Activated CD4-positive, alpha-beta T cell treated with anti-CD3 and anti-CD28 coated beads, Interleukin-2, amount 10 ng/mL, durations not matched to agents 24 days and 14 days (primary cell): ENCODE measurements around the gene CALHM3. TPM values are rescaled to one million over a fixed set of nuclear protein-coding genes. Genes with fewer than 3 reads are reported as not detected.

Experiments used
- DNase-seq: peaks from one replicate; pipeline ENCODE4 v3.0.0; 2022
- H3K27ac Mint-ChIP-seq: one replicate; pipeline ENCODE4 v1.8.0; 2022; ENCODE audit warnings: mild to moderate bottlenecking, mixed read lengths
- H3K27me3 Mint-ChIP-seq: one replicate; pipeline ENCODE4 v1.8.0; 2022; ENCODE audit warnings: mixed read lengths
- H3K36me3 Mint-ChIP-seq: one replicate; pipeline ENCODE4 v1.8.0; 2022; ENCODE audit warnings: low read depth, mild to moderate bottlenecking, mixed read lengths
- H3K4me1 Mint-ChIP-seq: one replicate; pipeline ENCODE4 v1.8.0; 2021; ENCODE audit warnings: mixed read lengths
- H3K4me3 Mint-ChIP-seq: one replicate; pipeline ENCODE4 v1.8.0; 2022; ENCODE audit warnings: mild to moderate bottlenecking, moderate library complexity, mixed read lengths
- H3K9me3 Mint-ChIP-seq: one replicate; pipeline ENCODE4 v1.8.0; 2021; ENCODE audit warnings: mixed read lengths
- intact Hi-C: fragments of 100-400 bp; cut with micrococcal nuclease; formaldehyde crosslinking; loops from one replicate; pipeline ENCODE4 v1.15.1; 2023
- total RNA-seq: library from RNA; stranded (reverse); gene quantifications from 2 replicates; pipeline ENCODE4 v1.2.3, GENCODE V29; 2022

CALHM3 gene
- total RNA-seq, 1 donor from 2014 or later: not detected

GRCh38 chr10:103444478-103444877, 34.6 kb downstream of the CALHM3 start:
- Mint-ChIP-seq H3K4me1 (peaks cover 26% of the 10 kb centered on the region), H3K27ac (no peak overlapping the region), H3K27me3 (no peaks in the 10 kb centered on the region), H3K4me3 (no peak overlapping the region), H3K9me3 (no peaks in the 10 kb centered on the region), H3K36me3 (peaks cover 72% of the 10 kb centered on the region)
- no peak for DNase-seq
- intact Hi-C loops: no loop called here

DNA sequence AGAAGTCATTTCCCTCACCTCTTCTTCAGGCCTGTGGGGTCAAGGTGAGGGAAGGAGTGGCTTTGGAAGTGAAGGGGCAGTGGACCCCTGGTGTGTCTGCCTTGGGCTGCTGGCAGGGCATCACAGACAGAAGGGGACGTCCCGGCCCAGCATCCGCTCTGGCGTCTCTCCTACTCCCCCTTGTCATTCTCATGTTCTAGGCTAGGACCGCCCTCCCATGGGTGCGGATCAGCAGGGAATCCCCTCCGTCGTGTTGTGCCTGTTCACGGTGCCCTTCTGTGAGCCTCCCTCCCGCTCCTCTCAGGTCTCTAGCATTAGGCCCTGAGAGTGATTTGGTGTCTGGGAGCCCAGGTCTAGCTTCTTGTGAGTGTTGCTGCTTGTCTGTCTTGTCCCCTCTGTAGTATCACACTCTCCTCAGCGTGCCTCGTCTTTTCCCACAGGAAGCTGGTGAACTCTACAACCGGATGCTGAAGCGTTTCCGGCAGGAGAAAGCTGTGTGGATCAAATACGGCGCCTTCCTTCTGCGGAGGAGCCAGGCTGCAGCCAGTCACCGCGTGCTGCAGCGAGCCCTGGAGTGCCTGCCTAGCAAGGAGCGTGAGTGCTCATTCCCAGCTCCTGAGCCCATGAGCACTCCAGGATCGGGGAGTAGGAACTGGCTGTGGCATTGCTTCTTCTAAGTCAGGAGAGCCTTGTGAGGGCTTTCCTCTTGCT, 35.4 kb downstream of the CALHM3 start:
- peak overlapping the region; percentile 11 for H3K27ac Mint-ChIP-seq
- intact Hi-C loops: no loop called here
- H3K27me3 Mint-ChIP-seq: no peaks in the 10 kb centered on the region
- peaks cover 18% of the 10 kb centered on the region for H3K4me1 Mint-ChIP-seq
- H3K4me3 Mint-ChIP-seq: no peak overlapping the region
- DNase-seq: no peak
- H3K9me3 Mint-ChIP-seq: no peaks in the 10 kb centered on the region
- peaks cover 68% of the 10 kb centered on the region for H3K36me3 Mint-ChIP-seq

DNA sequence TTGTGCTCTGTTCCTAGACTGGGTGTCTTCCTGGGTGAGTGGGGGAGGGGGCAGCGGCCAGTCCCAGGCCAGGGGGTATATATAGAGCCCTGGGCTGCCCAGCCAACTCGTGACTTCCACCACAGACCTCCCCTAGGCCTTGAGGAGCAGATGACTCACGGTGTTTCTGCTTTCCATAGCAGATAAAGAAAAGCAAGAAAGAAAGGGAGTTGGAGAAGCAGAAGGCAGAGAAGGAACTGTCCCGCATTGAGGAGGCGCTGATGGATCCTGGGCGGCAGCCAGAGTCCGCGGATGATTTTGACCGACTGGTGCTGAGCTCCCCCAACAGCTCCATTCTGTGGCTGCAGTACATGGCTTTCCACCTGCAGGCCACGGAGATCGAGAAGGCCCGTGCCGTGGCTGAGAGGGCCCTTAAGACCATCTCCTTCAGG, 37.0 kb downstream of the CALHM3 start:
- peaks cover 73% of the 10 kb centered on the region for H3K36me3 Mint-ChIP-seq
- H3K27me3 Mint-ChIP-seq: no peaks in the 10 kb centered on the region
- peaks cover 11% of the 10 kb centered on the region for H3K4me1 Mint-ChIP-seq
- H3K27ac Mint-ChIP-seq: peak overlapping the region; percentile 29
- H3K9me3 Mint-ChIP-seq: no peaks in the 10 kb centered on the region
- DNase-seq: no peak
- intact Hi-C loops: no loop called here
- no peak overlapping the region for H3K4me3 Mint-ChIP-seq

GRCh38 chr10:103441611-103442010, 37.4 kb downstream of the CALHM3 start:
- Mint-ChIP-seq H3K4me3 (no peak overlapping the region), H3K9me3 (no peaks in the 10 kb centered on the region), H3K4me1 (peaks cover 9% of the 10 kb centered on the region), H3K36me3 (peaks cover 74% of the 10 kb centered on the region), H3K27me3 (no peaks in the 10 kb centered on the region), H3K27ac (no peak overlapping the region)
- DNase-seq: no peak
- intact Hi-C loops: no loop called here

DNA sequence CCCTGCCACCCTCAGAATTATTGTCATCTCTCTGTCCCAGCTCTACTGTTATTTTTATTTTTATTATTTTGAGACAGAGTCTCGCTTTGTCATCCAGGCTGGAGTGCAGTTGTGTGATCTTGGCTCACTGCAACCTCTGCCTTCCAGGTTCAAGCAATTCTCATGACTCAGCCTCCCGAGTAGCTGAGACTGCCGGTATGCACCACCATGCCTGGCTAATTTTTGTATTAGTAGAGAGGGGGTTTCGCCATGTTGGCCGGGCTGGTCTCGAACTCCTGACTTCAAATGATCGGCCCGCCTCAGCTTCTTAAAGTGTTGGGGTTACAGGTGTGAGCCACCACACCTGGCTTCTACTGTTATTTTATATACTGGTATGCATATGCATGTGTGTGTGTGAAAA, 37.8 kb downstream of the CALHM3 start:
- peaks cover 73% of the 10 kb centered on the region for H3K36me3 Mint-ChIP-seq
- H3K4me3 Mint-ChIP-seq: no peak overlapping the region
- no peak overlapping the region for H3K27ac Mint-ChIP-seq
- no peak for DNase-seq
- intact Hi-C loops: no loop called here
- H3K27me3 Mint-ChIP-seq: no peaks in the 10 kb centered on the region
- no peaks in the 10 kb centered on the region for H3K9me3 Mint-ChIP-seq
- peaks cover 6% of the 10 kb centered on the region for H3K4me1 Mint-ChIP-seq

DNA sequence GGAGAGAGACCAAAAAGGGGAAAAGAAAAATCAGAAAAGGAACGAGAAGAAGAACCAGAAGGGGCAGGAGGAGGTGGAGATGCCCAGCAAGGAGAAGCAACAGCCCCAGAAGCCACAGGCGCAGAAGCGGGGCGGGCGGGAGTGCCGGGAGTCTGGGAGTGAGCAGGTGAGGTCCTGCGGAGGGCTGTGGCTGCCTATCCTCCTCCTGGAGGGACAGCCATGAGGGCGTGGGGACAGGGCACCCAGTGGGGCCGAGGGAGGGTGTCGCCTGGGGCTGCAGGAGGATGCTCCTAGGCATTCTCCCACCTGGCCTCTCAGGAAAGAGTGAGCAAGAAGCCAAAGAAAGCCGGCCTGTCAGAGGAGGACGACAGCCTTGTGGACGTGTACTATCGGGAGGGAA, 38.6 kb downstream of the CALHM3 start:
- intact Hi-C loops: no loop called here
- peaks cover 72% of the 10 kb centered on the region for H3K36me3 Mint-ChIP-seq
- H3K27ac Mint-ChIP-seq: no peak overlapping the region
- no peaks in the 10 kb centered on the region for H3K27me3 Mint-ChIP-seq
- peaks cover 4% of the 10 kb centered on the region for H3K4me1 Mint-ChIP-seq
- H3K4me3 Mint-ChIP-seq: no peak overlapping the region
- H3K9me3 Mint-ChIP-seq: no peaks in the 10 kb centered on the region
- no peak for DNase-seq

DNA sequence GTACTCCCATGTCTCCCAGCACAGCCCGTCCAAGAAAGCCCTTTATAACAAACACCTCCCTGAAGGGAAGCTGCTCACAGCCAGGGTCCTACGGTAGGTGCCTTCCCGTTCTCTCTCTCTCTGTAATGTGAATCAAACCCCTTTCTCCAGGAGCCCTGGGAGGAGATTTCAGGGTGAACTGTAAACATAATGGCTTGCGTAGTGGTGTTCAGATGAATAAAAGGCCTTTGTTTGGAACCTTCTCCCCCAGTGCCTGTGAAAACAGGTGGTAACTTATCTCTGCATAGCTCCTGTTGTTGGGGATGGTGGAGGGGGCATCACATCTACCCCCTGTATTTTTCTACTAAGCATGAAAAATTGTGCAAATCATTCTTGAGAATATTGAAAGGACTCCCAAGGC, 39.3 kb downstream of the CALHM3 start:
- Mint-ChIP-seq H3K36me3 (peaks cover 72% of the 10 kb centered on the region), H3K4me3 (no peak overlapping the region), H3K27me3 (no peaks in the 10 kb centered on the region), H3K4me1 (peaks cover 2% of the 10 kb centered on the region), H3K9me3 (no peaks in the 10 kb centered on the region), H3K27ac (no peak overlapping the region)
- intact Hi-C loops: no loop called here
- DNase-seq: no peak

GRCh38 chr10:103433858-103434257, 45.2 kb downstream of the CALHM3 start:
- H3K4me3 Mint-ChIP-seq: no peak overlapping the region

DNA sequence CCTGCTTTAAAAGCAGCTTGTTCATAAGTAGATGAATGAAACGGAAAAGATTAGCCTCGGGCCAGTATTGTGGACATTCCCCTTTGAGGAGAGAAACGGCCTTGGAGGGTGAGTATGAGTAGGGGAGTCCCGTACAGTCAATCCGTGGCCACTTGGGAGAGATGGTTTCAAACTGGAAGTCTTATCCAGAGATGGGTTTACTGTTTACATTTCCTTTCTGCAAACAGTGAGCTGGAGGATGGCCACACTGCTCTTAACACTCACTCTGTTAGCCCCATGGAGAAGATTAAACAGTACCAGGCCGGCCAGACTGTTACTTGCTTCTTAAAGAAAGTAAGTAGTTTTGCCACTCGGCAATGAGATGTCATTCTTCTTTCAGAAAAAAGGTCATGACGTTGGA, 47.1 kb downstream of the CALHM3 start:
- Mint-ChIP-seq H3K9me3 (no peaks in the 10 kb centered on the region), H3K36me3 (peaks cover 80% of the 10 kb centered on the region), H3K4me3 (no peak overlapping the region), H3K27me3 (no peaks in the 10 kb centered on the region), H3K27ac (no peak overlapping the region), H3K4me1 (peaks cover 34% of the 10 kb centered on the region)
- no peak for DNase-seq
- intact Hi-C loops: loop anchor here (5.0 kb wide), 1 partner anchor 40 kb away; no protein-coding TSS in a partner anchor

More at GRCh38 chr10:103433858-103434257, 45.2 kb downstream of the CALHM3 start:
- DNase-seq: no peak
- H3K36me3 Mint-ChIP-seq: peaks cover 78% of the 10 kb centered on the region
- H3K9me3 Mint-ChIP-seq: no peaks in the 10 kb centered on the region
- no peak overlapping the region for H3K27ac Mint-ChIP-seq
- no peaks in the 10 kb centered on the region for H3K27me3 Mint-ChIP-seq
- peaks cover 28% of the 10 kb centered on the region for H3K4me1 Mint-ChIP-seq
- intact Hi-C loops: loop anchor here (5.0 kb wide), 1 partner anchor 38 kb away; no protein-coding TSS in a partner anchor

GRCh38 chr10:103429647-103430046, 49.4 kb downstream of the CALHM3 start:
- Mint-ChIP-seq H3K27me3 (no peaks in the 10 kb centered on the region), H3K9me3 (no peaks in the 10 kb centered on the region), H3K4me1 (peaks cover 39% of the 10 kb centered on the region), H3K36me3 (peaks cover 75% of the 10 kb centered on the region), H3K27ac (peak overlapping the region; percentile 51), H3K4me3 (peak overlapping the region; percentile 24)
- intact Hi-C loops: loop anchor here (5.0 kb wide), 1 partner anchor 43 kb away; no protein-coding TSS in a partner anchor
- peak; percentile 75 for DNase-seq

DNA sequence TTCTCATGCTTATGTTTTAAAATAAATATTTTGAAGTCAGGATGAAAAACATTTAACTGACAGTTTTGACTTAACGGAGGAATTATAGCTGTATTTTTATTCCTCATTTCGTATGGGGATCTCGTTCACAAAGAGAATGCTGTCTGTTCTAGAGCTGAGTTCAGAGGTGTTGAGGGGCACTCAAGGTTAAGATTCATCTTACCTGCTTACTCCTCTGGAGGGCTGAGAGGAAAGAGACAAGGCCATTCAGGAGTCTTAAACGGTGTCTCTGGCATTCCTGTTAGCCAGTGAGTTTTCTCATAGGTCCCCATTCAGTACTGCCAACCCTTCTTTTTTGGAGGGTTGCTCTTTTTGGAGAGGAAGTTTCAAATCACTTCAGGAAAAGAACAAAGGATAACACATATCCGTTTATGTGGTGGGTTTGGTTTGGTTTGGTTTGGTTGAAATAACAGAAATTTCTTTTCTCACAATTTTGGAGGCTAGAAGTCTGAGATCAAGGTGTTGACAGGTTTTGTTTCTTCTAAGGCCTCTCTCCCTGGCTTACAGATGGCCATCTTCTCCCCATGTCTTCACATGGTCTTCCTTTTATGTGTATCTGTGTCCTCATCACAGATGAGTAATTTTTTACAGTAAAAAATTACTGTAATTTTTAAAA, 49.9 kb downstream of the CALHM3 start:
- intact Hi-C loops: no loop called here
- peaks cover 39% of the 10 kb centered on the region for H3K4me1 Mint-ChIP-seq
- peaks cover 75% of the 10 kb centered on the region for H3K36me3 Mint-ChIP-seq
- H3K27ac Mint-ChIP-seq: peak overlapping the region; percentile 75
- DNase-seq: no peak
- no peaks in the 10 kb centered on the region for H3K9me3 Mint-ChIP-seq
- no peaks in the 10 kb centered on the region for H3K27me3 Mint-ChIP-seq
- H3K4me3 Mint-ChIP-seq: peak overlapping the region; percentile 51

DNA sequence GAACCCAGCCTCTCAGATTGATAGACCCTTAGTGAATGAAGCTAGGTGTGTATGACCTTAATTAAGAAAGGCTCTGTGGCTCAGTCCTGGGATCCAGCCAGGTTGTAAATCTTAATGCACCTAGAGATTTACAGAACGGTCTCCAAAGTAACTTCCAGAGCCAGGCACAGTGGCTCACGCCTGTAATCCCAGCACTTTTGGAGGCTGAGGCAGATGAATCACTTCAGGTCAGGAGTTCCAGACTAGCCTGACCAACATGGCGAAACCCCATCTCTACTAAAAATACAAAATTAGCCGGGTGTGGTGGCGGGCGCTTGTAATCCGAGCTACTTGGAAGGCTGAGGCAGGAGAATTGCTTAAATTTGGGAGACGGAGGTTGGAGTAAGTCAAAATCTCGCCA, 51.2 kb downstream of the CALHM3 start:
- Mint-ChIP-seq H3K4me3 (no peak overlapping the region), H3K27me3 (no peaks in the 10 kb centered on the region), H3K4me1 (peaks cover 39% of the 10 kb centered on the region), H3K27ac (no peak overlapping the region), H3K9me3 (no peaks in the 10 kb centered on the region), H3K36me3 (peaks cover 78% of the 10 kb centered on the region)
- intact Hi-C loops: no loop called here
- DNase-seq: no peak

GRCh38 chr10:103423748-103424147, 55.3 kb downstream of the CALHM3 start:
- Mint-ChIP-seq H3K27me3 (no peaks in the 10 kb centered on the region), H3K27ac (no peak overlapping the region), H3K4me1 (peaks cover 10% of the 10 kb centered on the region), H3K9me3 (no peaks in the 10 kb centered on the region), H3K36me3 (peaks cover 74% of the 10 kb centered on the region), H3K4me3 (no peak overlapping the region)
- DNase-seq: no peak
- intact Hi-C loops: no loop called here
